Activated CD4-positive, CD25-positive, alpha-beta regulatory T cell treated with anti-CD3 and anti-CD28 coated beads, Interleukin-2, amount 50 U/mL, for 16 hours (primary cell): ENCODE results near the gene NINL.
"Not testable (repeated sequence)": the region's sequence is repeated elsewhere in the genome, so short reads cannot be mapped to it uniquely, and the experiment has no call there.

Experiments
- DNase-seq: peaks from one replicate; pipeline ENCODE4 v3.0.0-alpha.2; 2020; ENCODE audit warnings: low read depth, low spot score

The NINL gene

DNA sequence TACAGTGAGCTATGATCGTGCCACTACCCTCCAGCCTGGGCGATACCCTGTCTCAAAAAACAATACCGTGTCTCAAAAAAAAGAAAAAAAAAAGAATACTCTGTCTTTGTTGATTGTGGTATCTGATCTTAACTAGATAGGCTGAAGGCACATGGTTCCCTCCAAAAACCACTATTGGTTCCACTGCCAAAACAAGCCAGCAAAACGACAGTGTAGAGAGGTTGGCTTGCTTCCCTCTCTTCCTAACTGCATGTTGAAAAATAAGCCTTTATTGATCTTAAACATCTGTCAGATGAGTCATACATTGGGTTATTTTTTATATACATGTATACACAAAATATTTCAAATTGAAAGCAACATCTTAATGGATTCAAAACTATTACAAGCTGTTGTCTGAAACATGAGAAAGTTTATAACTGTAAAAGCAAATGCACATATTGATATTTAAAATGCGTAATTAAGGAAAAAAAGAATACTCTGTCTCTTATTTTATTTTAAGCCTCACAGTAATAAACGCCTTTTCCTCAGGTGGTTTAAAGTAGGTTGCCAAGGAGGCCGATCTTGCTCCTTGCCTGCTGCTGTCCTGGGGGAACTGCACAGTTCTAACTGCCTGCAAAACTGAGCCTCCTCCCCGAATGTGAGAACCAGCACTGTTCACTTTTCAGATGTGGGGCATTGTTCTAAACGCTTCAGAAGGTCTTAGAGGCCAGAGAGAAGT, 7.0 kb upstream of the NINL start:
- DNase-seq, result no peak

DNA sequence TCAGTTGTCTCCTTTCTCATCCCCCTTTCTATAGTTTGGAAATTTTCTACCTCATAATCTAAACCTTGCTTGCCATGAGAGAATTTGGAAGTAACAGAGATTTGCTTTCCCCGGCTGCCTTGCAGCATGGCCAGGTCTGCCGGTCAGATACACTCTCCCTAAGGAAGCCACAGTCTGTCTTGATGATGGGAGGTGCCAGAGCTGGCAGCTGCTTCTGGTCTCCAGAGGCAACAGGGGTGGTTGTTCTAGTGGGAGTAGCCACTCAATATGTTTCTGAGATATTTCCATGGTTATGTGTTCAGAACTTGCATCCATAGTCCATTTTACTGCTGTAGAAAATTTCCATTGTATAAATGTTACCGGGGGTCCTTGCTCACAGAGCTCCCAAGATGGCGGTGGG, 5.4 kb upstream of the NINL start:
- not testable (repeated sequence) for DNase-seq

DNA sequence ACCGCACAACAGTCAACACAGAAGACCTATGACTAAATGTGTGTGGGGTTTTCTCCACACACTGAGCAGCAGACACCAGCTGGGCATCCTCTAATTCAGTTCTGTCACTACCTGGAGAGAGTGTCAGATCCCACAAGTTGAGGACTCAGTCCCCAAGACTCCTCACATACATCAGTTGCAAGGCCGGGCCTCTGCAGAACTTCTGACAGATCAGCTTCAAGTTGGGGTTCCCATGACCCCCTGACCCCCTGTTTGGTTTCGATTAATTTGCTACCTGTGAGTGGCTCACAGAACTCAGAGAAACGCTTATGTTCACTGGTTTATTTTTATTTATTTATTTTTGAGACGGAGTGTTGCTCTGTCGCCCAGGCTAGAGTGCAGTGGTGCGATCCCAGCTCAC, 3.2 kb upstream of the NINL start:
- no peak for DNase-seq

DNA sequence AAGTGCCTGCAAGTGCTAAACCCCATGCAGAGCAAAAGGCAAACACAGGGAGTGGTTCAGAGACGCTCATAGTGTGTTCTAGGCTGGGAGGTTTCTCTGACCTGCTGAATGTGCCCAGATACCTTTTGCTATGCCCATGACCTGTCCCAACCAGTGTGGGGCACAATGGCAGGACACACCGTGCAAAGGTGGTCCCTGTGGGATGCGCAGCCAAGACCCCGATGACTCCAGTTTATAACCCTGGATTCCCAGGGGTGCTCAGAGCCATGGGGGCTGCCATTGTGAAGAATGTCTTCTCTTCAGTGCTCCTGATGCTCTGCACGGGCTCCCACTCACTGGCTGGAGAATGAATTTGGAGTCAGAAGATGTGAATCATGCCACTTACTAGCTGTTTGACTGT, 2.2 kb upstream of the NINL start:
- no peak for DNase-seq

DNA sequence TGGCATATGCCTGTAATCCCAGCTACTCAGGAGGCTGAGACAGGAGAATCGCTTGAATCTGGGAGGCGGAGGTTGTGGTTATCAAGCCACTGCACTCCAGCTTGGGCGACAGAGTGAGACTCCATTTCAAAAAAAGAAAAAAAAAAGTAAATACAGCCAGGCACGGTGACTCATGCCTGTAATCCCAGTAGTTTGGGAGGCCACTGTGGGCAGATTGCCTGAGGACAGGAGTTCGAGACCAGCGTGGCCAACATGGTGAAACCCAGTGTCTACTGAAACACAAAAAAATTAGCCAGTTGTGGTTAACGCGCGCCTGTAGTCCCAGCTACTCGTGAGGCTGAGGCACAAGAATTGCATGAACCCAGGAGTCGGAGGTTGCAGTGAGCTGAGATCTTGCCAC, 1.5 kb upstream of the NINL start:
- no peak for DNase-seq

DNA sequence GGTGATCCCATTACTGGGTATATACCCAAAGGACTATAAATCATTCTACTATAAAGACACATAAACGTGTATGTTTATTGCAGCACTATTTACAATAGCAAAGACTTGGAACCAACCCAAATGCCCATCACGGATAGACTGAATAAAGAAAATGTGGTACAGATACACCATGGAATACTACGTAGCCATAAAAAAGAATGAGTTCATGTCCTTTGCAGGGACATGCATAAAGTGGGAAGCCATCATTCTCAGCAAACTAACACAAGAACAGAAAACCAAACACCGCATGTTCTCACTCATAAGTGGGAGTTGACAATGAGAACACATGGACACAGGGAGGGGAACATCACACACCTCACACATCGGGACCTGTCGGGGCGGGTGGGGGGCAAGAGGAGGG, 1.7 kb downstream of the NINL start:
- not testable (repeated sequence) for DNase-seq

DNA sequence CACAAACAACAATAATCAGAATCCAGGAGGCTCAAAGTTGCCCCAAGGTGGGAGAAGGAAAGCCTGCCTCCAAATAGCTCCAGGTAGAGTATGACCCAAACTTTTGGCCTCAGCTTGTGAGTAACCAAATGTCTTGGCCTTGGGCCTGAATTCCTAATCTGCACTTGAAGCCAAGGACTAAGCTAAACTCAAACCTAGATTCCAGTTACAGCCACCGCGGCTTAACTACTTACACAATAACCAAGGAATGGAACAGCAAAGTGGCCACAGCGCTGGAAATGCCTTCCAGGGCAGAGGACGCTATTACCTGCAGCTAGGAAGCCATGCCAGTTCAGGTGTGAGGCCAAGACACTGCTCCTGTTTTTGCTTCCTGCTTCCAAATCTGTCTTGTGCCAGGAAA, 4.6 kb downstream of the NINL start:
- no peak for DNase-seq

DNA sequence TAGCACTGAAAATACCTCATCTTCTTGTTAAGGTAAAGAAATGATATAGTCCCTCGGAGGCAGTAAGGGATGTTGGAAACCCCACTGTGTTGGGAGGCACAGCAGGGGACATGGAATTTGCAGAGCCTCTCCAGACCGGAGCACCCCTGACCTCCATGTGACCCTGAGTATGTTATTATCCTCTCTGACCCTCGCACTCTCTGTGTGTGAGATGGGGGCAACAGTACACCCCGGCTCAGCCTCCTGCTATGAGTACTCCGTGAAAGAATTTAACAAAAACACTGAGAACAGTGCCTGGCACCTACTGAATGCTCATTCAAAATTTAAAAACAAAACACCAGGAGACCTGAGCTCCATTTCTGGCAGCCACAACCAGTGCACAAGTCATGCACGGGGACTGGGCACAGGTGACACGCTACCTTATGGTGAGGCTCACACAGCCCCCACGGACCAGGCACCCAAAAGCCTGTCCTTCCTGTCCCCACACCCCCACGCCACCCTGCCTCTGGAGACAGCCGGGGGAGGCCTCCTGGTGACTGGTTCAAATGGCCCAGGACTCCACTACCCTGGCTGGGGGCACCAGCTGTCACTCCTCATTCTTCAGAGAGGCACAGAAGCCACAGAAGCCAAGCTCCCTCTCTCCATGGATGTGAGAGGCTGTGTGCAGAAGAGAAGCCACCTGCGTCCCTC, 6.1 kb downstream of the NINL start:
- DNase-seq, result no peak

DNA sequence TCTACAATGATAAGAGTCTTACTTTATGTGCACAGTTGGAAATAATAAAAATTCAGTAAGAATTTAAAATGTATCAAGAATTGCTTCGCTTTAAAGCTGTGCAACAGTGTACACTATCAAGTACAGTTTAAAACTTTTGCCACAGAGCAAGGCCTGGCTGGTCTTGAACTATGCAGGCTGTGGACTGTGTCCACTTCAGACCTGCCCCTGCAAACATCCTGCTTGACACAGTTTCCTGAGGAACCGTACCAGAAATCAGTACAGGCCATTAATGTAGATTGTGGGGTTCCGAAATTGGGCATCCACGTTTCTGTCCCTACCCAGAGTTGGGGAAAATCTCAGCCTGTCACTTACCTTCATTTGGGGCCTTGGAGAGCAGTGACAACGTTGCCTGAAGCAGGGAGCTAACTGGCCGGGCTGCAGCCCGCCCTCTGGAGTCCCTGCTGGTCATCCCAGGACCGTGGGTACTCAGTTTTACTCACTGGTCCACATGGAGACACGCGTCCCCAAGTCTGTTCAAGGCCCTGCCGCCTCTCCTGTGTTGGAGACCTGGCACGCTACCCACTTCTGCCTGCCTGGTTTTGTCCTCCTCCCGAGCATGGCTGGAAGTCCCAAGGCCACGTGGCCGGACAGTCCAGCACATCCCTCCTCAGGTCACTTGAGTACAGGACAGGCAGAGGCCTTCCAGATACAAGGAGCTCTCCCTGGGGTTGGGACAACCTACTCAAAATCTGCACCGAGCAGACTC, 8.4 kb downstream of the NINL start:
- DNase-seq, result no peak

DNA sequence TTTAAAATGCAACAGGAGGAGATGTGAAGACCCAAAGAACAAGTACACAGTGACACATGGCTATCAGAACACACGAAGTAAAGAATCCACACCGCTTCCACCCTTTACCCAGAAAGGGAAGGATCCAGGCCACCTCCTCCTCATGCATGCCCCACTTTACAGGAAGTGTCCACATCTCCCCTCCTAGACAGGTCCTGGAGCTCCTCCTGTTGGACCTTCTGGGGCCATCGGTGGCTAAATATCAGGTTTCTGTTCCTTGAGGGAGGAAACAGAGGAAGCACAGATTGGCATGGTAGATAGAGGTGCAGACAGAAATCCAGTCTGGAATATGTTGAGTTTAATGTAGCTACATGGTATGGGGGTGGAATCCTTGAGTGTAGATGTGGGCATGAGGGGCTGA, 10.9 kb downstream of the NINL start:
- DNase-seq, result no peak

DNA sequence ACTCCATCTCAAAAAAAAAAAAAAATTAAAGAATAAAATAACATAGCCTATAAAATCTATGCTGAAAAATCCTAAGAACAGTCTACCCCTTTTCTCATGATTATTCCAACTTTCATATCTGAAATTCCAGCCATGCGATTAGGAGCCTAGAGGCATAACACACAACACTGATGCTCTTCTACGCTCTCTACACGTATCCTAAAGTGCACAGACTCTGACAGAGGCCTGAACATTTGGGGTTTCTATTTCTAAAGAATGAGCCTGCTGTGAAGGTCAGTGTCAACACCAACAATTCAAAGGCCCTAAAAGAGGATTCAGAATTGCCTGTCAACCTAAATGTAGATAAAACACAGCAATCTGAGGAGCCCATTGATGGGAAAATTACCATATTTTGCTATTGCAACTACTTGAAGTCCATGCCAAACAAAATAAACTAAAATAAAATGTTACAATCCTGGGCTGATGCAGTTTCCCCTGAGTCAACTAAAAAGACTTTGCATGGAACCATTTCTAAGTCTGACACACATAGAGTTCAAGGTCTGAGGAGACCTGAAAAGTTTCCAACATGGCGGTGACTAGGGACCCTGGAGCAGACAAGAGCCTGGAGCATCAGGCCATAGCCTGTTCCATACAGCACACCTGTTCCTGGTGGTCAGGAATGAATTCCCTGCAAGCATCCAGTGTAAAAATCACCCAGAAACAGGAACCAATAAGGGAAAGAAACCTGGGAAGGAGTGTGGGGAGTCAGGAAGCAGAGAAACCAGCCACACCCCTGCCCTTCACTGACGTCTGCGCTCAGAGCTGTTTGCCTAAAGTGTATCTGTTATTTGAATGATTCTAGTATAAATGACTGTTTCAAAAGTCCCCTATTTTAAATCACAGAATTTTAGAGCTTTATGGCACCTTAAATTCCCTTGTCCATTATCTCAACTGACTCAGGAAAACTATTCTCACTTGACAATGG, 11.8 kb downstream of the NINL start:
- no peak for DNase-seq

DNA sequence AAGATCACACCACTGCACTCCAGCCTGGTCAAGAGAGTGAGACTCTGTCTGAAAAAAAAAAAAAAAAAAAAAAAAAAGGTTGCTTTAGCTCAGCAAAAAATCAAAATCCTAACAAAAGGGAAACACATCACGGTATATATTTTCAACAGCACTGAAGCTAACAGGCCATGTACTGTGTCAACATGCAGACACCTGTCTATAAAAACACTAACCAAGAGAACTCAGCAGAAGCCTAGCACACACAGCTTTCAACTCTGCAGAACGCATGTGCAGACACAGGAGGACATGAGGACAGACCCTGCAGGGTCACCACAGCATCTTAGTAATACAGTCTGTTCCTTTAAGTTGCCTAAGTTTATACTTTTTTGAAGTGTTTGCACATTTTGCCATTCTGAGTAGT, 13.5 kb downstream of the NINL start:
- DNase-seq, result no peak

DNA sequence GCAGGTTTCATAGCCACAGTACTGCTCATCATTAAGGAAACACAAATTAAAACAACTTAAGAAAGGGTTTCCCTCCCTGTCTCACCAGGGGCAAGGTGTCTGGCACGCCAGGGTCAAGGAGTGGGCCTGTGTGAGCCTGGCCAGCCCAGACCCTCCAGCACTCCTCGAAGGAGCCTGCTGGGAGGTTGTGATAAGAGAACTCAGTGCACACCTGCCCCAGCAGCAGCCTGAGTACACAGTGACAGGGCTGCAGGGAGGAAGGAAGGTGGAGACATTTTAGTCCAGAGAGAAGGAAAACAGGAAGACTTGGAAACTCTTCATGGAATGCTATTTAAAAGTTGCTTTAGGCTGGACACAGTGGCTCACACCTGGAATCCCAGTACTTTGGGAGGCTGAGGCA, 14.1 kb downstream of the NINL start:
- DNase-seq, result no peak

DNA sequence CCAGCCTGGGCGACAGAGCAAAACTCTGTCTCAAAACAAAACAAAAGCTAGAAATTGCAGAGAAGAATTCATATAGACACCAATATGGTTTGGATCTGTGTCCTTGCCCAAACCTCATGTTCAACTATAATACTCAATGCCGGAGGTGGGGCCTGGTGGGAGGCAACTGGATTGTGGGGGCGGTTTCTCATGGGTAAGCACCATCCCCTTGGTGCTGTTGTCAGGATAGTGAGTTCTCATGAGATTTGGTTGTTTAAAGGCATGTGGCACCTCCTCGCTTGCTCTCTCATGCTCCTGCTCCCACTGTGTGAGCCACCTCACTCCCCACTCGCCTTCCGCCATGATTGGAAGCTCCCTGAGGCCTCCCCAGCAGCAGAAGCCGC, 15.2 kb downstream of the NINL start:
- no peak for DNase-seq

DNA sequence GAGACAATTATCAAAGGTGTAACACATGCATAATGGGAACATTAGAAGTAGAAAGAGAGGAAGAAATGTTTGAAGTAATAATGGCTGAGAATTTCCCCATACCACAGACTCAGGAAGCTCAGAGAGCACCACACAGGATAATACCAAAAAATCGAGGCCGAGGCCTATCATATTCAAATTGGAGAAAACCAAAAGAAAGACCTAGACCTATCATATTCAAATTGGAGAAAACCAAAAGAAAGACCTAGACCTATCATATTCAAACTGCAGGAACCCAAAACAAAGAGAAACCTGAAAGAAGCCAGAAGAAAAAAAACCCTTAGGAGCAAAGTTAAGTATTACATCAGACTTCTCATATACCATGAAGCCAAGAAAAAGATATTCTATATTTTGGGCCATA, 18.0 kb downstream of the NINL start:
- no peak for DNase-seq

DNA sequence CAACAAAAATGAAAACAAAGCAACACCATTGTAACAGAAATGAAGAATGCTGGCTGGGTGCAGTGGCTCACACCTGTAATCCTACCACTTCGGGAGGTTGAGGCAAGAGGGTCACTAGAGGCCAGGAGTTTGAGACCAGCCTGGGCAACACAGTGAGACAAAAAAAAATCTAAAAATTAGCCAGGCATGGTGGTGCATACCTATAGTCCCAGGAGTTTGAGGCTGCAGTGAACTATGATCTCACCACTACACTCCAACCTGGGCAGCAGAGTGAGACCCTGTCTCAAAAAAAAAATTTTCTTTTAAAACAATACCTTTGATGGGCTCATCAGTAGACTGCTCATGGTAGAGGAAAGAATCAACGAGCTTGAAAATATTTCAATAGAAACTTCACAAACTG, 18.5 kb downstream of the NINL start:
- DNase-seq, result no peak

DNA sequence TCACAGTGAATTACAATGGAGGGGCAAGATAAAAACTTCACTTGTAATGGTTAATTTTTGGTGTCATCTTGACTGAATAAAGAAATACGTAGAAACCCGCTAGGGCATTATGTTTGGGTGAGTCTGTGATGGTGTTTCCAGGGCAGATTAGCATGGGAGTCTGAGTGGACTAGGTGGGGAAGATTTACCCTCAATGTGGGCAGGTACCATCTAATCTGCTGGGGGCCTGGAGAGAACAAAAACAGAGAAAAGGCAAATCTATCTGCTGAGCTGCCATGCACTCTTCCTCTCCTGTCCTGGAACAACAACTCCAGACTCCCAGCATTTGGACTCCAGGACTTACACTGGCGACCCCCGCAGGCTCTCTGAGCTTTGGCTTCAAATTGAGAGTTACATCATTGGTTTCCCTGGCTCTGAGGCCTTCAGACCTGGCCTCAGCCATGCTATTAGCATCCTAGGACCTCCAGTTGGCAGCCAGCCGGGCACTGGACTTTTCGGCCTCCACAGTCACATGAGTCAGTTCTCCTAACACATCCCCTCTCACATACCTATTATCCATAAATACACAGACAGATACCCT, 19.7 kb downstream of the NINL start:
- no peak for DNase-seq

DNA sequence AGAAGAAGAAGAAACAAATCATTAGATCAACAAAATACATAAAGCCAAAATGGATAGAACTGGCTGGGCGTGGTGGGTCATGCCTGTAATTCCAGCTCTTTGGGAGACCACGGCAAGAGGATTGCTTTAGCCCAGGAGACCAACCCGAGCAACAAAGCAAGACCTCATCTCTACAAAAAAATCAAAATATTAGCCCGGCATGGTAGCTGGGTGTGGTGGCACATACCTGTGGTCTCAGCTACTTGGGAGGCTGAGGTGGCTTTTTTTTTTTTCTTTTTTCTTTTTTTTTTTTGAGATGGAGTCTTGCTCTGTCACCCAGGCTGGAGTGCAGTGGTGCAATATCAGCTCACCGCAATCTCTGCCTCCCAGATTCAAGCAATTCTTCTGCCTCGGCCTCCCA, 21.5 kb downstream of the NINL start:
- no peak for DNase-seq

DNA sequence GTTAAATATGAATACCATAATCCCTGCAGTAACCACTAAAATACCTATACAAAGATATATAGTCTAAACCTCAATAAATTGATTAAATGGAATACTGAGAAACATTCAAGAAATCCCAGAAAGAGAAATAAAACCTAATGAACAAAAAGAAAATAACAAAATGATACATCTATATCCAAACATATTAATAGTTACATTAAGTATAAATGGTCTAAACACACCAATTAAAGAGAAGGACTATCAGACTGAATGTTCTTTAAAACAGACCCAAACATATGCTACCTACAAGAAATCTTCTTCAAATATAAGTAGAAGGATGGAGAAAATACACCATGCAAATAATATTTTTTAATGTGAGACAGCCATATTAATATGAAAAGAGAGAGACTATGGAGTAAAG, 22.0 kb downstream of the NINL start:
- DNase-seq, result no peak

DNA sequence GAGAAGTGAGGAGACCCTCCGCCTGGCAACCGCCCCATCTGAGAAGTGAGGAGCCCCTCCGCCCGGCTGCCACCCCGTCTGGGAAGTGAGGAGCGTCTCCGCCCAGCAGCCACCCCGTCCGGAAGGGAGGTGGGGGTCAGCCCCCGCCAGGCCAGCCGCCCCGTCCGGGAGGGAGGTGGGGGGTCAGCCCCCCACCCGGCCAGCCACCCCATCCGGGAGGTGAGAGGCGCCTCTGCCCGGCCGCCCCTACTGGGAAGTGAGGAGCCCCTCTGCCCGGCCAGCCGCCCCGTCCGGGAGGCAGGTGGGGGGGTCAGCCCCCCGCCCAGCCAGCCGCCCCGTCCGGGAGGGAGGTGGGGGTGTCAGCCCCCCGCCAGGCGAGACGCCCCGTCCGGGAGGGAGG, 23.6 kb downstream of the NINL start:
- not testable (repeated sequence) for DNase-seq

DNA sequence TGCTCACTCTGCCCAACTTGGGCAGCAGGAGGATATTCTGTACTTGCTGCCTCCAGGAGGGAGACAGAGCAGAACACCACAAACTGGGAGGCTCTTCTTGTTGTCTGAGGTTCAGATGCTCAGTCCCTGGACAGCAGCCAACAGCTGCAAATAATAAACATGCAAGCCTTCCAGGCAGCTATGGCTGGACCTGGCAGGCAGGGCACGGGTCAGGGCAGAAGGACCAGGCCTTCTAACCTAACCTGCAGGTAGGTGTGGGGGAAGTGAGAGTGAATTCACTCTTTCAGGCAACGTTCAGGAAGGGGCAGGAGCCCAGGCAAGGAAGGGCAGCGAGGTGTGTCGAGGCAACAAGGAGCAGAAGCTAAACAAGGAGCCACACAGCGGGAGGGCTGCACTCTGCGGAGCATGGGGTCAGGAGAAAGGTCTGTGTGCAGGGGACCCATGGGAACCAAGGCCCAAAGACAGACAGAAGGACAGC, 31.5 kb downstream of the NINL start:
- DNase-seq, result no peak
